AG09309 (cell line): ENCODE data around the gene ACKR3.

Experiments
- DNase-seq: peaks from one replicate; pipeline ENCODE4 v3.0.0-alpha.2; 2010; ENCODE audit warnings: low read depth
- H3K4me3 ChIP-seq: 2 replicates; pipeline ENCODE4 v1.5.1; 2011; ENCODE audit warnings: mild to moderate bottlenecking, low read depth, low read length, moderate library complexity; ENCODE audit not compliant: control insufficient read depth
- CTCF ChIP-seq: IDR thresholded peaks from 2 replicates; pipeline ENCODE4 v1.5.1; 2011; ENCODE audit warnings: mild to moderate bottlenecking, low read depth, low read length, inconsistent platforms; ENCODE audit not compliant: insufficient read depth, control insufficient read depth; ENCODE audit errors: missing control alignments

The ACKR3 gene

GRCh38 chr2:236619910-236620612, 50.4 kb downstream of the ACKR3 start:
- TF ChIP-seq CTCF = no peak
- no peak for DNase-seq
- no peak overlapping the region for H3K4me3 ChIP-seq

- no peak for TF ChIP-seq CTCF
- H3K4me3 ChIP-seq = no peak overlapping the region
These were observed 52.2 kb downstream of the ACKR3 start for GRCh38 chr2:236621786-236622185.

GRCh38 chr2:236622201-236622600, 52.6 kb downstream of the ACKR3 start:
- TF ChIP-seq CTCF = no peak
- no peak for DNase-seq
- no peak overlapping the region for H3K4me3 ChIP-seq

More at GRCh38 chr2:236621786-236622185, 52.2 kb downstream of the ACKR3 start:
- DNase-seq = no peak

GRCh38 chr2:236622660-236623059, 53.0 kb downstream of the ACKR3 start:
- TF ChIP-seq CTCF = no peak
- no peak for DNase-seq
- no peak overlapping the region for H3K4me3 ChIP-seq

GRCh38 chr2:236623816-236624215, 54.2 kb downstream of the ACKR3 start:
- DNase-seq = no peak
- TF ChIP-seq CTCF = no peak
- H3K4me3 ChIP-seq = no peak overlapping the region

GRCh38 chr2:236625156-236625690, 55.6 kb downstream of the ACKR3 start:
- no peak for TF ChIP-seq CTCF
- H3K4me3 ChIP-seq = no peak overlapping the region
- no peak for DNase-seq
